Stimulated activated CD8-positive, alpha-beta memory T cell treated with anti-CD3 and anti-CD28 coated beads, Interleukin-15, amount 100 ng/mL, for 4 hours (primary cell): Measurements from ENCODE around the gene VWA1.
"Not testable (repeated sequence)": the region's sequence is repeated elsewhere in the genome, so short reads cannot be mapped to it uniquely, and the experiment has no call there.

Experiments used
- DNase-seq, 2 donors: peaks; one replicate each; pipeline ENCODE4 v3.0.0-alpha.2; 2020; ENCODE audit warnings: low read depth in 2 of 2

Gene VWA1

DNA sequence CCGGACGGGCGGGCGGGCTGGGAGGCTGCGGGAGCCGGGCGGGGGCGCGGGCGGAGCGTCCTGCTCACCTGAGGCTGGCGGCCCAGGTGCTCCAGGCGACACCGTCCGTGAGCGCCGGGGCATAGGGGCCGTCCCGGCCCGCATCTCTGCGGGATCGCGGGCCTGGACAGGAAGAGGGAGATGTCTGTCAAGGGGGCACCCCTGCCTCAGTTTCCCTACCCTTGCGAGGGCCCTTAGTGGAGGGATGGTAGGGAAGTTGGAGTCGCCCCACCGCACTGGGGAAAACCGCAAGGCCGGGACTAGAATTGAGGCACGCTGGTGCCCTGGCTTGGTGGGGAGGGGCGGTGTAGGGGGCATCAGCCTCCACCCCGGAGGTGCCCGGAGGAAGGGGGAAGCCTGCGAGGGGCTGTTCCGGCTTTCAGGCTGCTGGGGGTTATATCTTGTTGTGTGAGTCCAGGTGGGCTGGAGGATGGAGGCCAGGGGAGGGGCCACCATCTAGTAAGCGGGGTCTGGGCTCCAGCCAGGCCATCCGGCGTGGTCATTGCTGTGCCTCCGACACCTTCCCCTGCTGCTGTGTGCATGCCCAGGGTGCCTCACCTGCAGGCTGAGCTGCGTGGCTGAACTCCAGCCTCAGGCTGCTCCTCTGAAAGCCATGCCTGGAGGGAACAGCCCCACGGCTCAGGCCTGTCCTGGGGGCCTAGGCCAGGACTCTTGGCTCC is 580 bp downstream of the VWA1 start:
- DNase-seq, result no peak

DNA sequence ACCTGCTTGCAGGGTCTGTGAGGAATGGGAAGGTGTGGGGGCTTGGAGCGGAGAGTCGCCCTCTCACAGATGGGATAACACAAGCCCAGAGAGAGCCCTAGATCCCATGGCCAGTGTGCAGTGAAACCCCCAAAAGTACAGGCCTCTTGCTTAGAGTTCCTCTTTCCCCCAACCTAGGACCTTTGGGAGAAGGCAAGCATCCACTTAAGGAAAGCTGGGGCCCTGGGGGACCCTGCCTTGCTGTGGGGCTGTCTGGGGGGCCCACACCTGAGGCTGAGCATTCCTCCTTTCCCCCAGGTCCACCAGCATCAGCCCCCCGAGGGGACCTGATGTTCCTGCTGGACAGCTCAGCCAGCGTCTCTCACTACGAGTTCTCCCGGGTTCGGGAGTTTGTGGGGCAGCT is 1.1 kb downstream of the VWA1 start:
- DNase-seq, result no peak

DNA sequence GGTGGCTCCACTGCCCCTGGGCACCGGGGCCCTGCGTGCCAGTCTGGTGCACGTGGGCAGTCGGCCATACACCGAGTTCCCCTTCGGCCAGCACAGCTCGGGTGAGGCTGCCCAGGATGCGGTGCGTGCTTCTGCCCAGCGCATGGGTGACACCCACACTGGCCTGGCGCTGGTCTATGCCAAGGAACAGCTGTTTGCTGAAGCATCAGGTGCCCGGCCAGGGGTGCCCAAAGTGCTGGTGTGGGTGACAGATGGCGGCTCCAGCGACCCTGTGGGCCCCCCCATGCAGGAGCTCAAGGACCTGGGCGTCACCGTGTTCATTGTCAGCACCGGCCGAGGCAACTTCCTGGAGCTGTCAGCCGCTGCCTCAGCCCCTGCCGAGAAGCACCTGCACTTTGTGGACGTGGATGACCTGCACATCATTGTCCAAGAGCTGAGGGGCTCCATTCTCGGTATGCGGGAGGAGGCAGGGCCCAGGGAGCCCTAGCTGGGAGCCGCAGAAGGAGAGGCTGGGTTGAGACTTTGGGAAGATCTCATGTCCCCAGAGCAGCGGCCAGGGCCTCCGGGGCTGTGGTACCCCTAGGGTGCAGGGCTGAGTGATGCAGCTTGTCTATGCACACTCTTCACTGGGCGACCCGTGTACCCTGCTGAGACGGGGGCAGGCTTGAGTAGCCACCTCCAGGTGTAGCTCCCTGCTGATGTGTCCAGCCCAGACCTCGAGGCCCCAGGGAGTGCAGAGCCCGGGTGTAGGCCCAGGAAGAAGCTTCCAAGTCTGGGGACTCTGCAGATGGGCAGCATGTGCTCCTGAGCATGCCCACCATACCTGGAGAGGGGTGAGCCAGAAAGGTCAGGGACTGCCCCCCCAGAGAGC is 1.8 kb downstream of the VWA1 start:
- DNase-seq, result no peak

DNA sequence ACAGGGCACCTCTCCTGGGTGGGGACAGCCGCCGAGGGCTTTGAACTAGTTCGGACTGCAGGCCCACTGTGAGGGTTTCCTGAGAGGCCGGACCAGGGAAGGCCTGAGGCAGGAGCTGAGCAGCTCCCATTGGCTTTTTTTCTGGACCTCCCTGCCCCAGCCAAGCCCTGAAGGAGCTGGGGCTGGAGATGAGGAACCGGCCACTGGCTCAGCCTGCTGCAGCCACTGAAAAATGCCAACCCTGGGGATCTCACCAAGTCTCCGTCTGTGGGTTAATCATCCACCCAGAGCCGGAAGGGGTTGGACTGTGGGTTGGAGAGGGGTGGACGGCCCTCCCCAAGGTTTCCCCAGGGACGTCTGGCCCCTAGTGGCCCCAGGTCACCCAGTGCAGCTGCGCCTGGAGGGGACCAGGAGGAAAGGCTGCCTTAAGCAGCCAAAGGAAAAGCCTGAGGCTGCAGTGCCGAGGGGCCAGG is 2.5 kb downstream of the VWA1 start:
- no peak for DNase-seq

- no peak for DNase-seq
Observed at GRCh38 chr1:1438531-1439381, 3.3 kb downstream of the VWA1 start.

GRCh38 chr1:1439546-1440261 is 4.2 kb downstream of the VWA1 start:
- DNase-seq, result no peak

- DNase-seq, result no peak
Observed at GRCh38 chr1:1440262-1441001, 4.9 kb downstream of the VWA1 start.

GRCh38 chr1:1441002-1441888 is 5.8 kb downstream of the VWA1 start:
- DNase-seq, result peak in 1 of 2 donors; percentile 26

DNA sequence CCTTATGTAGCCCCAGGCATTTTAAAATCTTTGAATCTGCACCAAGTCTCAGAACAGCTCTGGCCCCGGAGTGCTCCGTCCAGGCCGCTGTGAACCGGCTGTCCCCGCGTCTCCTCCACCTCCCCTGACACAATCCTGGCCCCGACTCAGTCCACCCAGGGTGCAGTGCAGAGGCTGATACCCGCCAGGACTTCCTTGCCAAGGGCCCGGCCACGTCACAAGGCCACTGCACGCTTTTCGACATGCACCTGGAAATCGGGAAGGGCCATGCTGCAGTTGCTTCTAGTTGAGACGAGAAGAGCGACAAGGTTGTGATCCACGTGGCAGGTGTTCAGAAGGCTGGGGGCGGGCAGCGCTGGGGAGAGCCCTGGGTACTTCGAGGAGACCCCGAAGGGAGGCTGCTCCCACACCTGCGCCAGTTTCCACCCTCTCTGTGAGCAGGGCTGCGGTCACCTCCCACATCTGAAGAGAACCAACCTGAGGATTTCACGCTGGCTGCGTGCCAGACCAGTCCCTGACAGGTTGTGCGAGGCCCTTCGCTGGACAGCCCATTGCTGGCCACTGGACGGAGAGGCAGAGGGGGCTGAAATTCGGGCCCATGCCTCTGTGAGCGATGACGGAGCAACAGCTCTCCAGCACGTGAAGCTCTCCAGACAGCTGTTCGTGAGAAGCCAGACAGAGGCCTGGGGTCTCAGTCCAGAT is 6.7 kb downstream of the VWA1 start:
- no peak for DNase-seq

- not testable (repeated sequence) for DNase-seq
Observed at GRCh38 chr1:1446631-1447030, 11.1 kb downstream of the VWA1 start.

DNA sequence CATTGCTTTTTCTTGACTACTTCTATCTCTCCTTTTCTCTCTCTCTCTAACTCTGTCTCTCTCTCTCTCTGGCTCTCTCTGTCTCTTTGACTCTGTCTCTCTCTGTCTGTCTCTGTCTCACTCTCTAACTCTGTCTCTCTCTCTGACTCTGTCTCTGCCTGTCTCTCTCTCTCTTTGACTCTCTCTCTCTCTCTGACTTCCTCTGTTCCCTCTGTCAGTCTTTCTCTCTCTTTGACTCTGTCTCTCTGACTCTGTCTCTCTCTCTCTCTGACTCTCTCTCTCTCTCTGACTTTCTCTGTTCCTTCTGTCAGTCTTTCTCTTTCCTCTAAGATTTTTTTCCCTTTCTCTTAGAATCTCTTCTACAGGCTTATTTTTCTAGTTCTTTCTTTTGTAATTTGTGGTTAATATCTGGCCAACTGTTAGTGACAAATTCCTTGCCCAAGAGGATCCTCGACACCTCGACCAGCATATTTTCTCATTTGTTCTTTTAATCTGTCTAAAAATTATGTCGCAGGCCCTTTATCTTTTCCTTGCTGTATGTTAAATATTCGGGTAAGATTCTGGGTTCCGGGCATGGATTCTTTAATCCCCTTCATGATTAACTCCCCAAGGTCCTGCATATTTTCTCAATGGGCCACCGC is 13.7 kb downstream of the VWA1 start, which contains the start of gene ATAD3C:
Gene ATAD3C, plus strand, starts transcription at position 591 of the 641 bp plus-strand sequence. CDS start 995 bp downstream, outside the sequence.
- no peak for DNase-seq

- not testable (repeated sequence) for DNase-seq
Observed at GRCh38 chr1:1450616-1451015, 15.1 kb downstream of the VWA1 start.

DNA sequence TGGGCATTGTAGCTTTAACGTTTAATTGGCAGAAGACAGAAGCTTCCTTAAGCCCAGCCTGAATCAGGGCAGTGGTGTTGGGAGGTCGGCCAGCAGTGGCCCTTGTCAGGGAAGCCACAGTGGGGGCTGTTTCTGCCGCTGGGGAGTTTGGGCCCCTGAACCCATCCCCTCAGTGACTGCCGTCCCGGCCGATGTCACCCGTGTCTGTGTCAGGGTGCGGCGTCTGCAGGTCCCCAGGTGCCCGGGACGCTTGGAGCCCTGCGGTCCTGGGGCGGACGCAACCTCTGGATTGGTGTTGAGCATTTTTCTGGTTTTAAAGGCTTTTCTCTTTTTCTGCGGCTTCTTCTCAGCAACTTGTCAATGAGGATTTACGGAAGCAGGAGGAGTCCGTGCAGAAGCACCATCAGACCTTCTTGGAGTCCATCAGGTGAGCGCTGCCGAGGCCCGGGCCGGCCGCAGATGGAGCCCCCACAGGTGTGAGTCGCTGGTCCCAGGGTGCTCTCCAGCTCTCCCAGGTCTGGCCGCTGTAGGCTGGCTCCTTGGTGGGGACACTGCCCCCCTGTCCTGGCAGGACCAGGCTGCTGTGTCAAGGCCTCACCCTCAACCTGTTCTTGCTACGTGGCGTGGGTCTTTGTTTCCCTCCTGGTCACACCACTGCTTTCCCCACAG is 16.3 kb downstream of the VWA1 start:
- no peak for DNase-seq

DNA sequence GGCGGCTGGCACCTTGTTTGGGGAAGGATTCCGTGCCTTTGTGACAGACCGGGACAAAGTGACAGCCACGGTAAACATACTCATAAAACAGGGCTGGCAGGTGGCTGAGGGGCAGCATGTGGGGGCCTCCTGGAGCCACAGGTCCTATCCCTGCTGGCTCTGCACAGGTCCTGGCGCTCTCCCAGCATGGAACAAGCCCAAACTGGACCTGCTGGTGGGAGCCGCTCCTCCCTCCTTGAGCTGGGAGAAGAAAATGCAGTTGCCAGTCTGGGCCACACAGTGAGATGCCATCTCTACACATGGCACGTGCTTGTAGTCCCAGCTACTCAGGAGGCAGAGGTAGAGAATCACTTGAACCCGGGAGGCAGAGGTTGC is 16.9 kb downstream of the VWA1 start:
- not testable (repeated sequence) for DNase-seq

GRCh38 chr1:1452882-1453281 is 17.4 kb downstream of the VWA1 start:
- no peak for DNase-seq

GRCh38 chr1:1454286-1455056 is 19.0 kb downstream of the VWA1 start:
- DNase-seq, result not testable (repeated sequence)

DNA sequence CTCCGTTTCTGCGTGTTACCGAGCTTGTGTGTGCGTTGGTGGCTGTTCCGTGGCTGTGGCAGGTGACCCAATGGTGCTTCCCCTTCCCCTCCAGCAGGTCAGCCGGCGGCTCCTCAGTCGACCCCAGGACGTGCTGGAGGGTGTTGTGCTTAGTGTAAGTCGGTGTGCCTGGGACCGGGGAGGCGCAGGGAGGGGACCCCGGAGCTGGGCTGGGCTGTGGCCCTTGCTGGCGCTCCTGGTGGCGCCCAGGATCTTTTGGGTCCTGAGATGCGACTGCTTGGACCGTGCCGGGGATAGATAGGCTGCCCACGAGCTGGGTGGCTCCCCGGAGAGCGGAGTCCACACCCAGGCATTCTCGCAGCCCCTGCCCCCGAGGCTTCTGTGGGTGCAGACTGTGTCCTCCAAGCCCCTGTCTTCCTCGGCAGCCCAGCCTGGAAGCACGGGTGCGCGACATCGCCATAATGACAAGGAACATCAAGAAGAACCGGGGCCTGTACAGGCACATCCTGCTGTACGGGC is 19.9 kb downstream of the VWA1 start:
- no peak for DNase-seq
